ENCODE results near the gene SH2D4B.
"Not testable (repeated sequence)": the region's sequence is repeated elsewhere in the genome, so short reads cannot be mapped to it uniquely, and the experiment has no call there.

SH2D4B gene

GRCh38 chr10:80526218-80526617 is 11.5 kb upstream of the SH2D4B start:
- no peak overlapping the region for H3K4me3 Mint-ChIP-seq

GRCh38 chr10:80526742-80527141 is 11.0 kb upstream of the SH2D4B start:
- Mint-ChIP-seq H3K27ac (no peak overlapping the region), H3K4me3 (no peak overlapping the region), H3K4me1 (peaks cover 12 to 33% of the 10 kb centered on the region in 2 donors), H3K9me3 (no peaks in the 10 kb centered on the region), H3K27me3 (no peaks in the 10 kb centered on the region), H3K36me3 (no peaks in the 10 kb centered on the region)
- no peak for ATAC-seq (replicated peaks)
- DNase-seq, result no peak

More at GRCh38 chr10:80526218-80526617, 11.5 kb upstream of the SH2D4B start:
- peaks cover 12 to 33% of the 10 kb centered on the region in 2 donors for H3K4me1 Mint-ChIP-seq
- H3K9me3 Mint-ChIP-seq, result no peaks in the 10 kb centered on the region
- DNase-seq (no peak), ATAC-seq (replicated peaks) (no peak)
- no peaks in the 10 kb centered on the region for H3K36me3 Mint-ChIP-seq
- no peaks in the 10 kb centered on the region for H3K27me3 Mint-ChIP-seq
- no peak overlapping the region for H3K27ac Mint-ChIP-seq

- H3K9me3 Mint-ChIP-seq, result no peaks in the 10 kb centered on the region
- no peak overlapping the region for H3K4me3 Mint-ChIP-seq
- H3K36me3 Mint-ChIP-seq, result no peaks in the 10 kb centered on the region
- peaks cover 10 to 33% of the 10 kb centered on the region in 2 donors for H3K4me1 Mint-ChIP-seq
- ATAC-seq (replicated peaks) (peak; percentile 33 to 38), DNase-seq (no peak)
- H3K27ac Mint-ChIP-seq, result peak overlapping the region; percentile 37
- H3K27me3 Mint-ChIP-seq, result no peaks in the 10 kb centered on the region
These were observed 9.5 kb upstream of the SH2D4B start for GRCh38 chr10:80528185-80528700.

- no peak for DNase-seq
- H3K36me3 Mint-ChIP-seq, result no peaks in the 10 kb centered on the region
- no peak for ATAC-seq (replicated peaks)
- peaks cover 6 to 28% of the 10 kb centered on the region in 2 donors for H3K4me1 Mint-ChIP-seq
- H3K27ac Mint-ChIP-seq, result peak overlapping the region; percentile 51
- H3K4me3 Mint-ChIP-seq, result no peak overlapping the region
- no peaks in the 10 kb centered on the region for H3K9me3 Mint-ChIP-seq
- no peaks in the 10 kb centered on the region for H3K27me3 Mint-ChIP-seq
These were observed 8.8 kb upstream of the SH2D4B start for GRCh38 chr10:80528901-80529300.

- no peak overlapping the region for H3K4me3 Mint-ChIP-seq
- ATAC-seq (replicated peaks) (peak; percentile 38 to 40), DNase-seq (no peak)
- H3K9me3 Mint-ChIP-seq, result no peaks in the 10 kb centered on the region
- peaks cover 5 to 25% of the 10 kb centered on the region in 2 donors for H3K4me1 Mint-ChIP-seq
- H3K27ac Mint-ChIP-seq, result no peak overlapping the region
- no peaks in the 10 kb centered on the region for H3K36me3 Mint-ChIP-seq
- no peaks in the 10 kb centered on the region for H3K27me3 Mint-ChIP-seq
These were observed 8.1 kb upstream of the SH2D4B start for GRCh38 chr10:80529604-80530003.

GRCh38 chr10:80530251-80530650 is 7.5 kb upstream of the SH2D4B start:
- Mint-ChIP-seq H3K4me1 (peaks cover 5 to 25% of the 10 kb centered on the region in 2 donors), H3K27me3 (no peaks in the 10 kb centered on the region), H3K4me3 (no peak overlapping the region), H3K36me3 (no peaks in the 10 kb centered on the region), H3K9me3 (no peaks in the 10 kb centered on the region), H3K27ac (no peak overlapping the region)
- DNase-seq, result no peak
- peak; percentile 83 to 89 for ATAC-seq (replicated peaks)

- ATAC-seq (replicated peaks), result no peak
- H3K27ac Mint-ChIP-seq, result no peak overlapping the region
- DNase-seq, result no peak
- peaks cover 7 to 31% of the 10 kb centered on the region in 2 donors for H3K4me1 Mint-ChIP-seq
- no peaks in the 10 kb centered on the region for H3K27me3 Mint-ChIP-seq
- no peaks in the 10 kb centered on the region for H3K9me3 Mint-ChIP-seq
- peaks cover 0 to 3% of the 10 kb centered on the region in 2 donors for H3K36me3 Mint-ChIP-seq
- no peak overlapping the region for H3K4me3 Mint-ChIP-seq
These were observed 6.9 kb upstream of the SH2D4B start for GRCh38 chr10:80530816-80531215.

- no peak overlapping the region for H3K27ac Mint-ChIP-seq
- H3K4me3 Mint-ChIP-seq, result no peak overlapping the region
- peaks cover 11 to 42% of the 10 kb centered on the region in 2 donors for H3K4me1 Mint-ChIP-seq
- no peaks in the 10 kb centered on the region for H3K9me3 Mint-ChIP-seq
- H3K27me3 Mint-ChIP-seq, result no peaks in the 10 kb centered on the region
- no peak for DNase-seq
- ATAC-seq (replicated peaks), result no peak
- H3K36me3 Mint-ChIP-seq, result peaks cover 0 to 3% of the 10 kb centered on the region in 2 donors
These were observed 5.1 kb upstream of the SH2D4B start for GRCh38 chr10:80532571-80532970.

GRCh38 chr10:80534059-80534458 is 3.6 kb upstream of the SH2D4B start:
- H3K4me1 Mint-ChIP-seq, result peaks cover 15 to 41% of the 10 kb centered on the region in 2 donors
- H3K27me3 Mint-ChIP-seq; H3K27ac Mint-ChIP-seq; H3K4me3 Mint-ChIP-seq; DNase-seq; H3K9me3 Mint-ChIP-seq; H3K36me3 Mint-ChIP-seq; ATAC-seq (replicated peaks): not testable (repeated sequence)

- not testable (repeated sequence) for H3K27ac Mint-ChIP-seq; ATAC-seq (replicated peaks); H3K27me3 Mint-ChIP-seq; H3K9me3 Mint-ChIP-seq; H3K36me3 Mint-ChIP-seq; DNase-seq; H3K4me3 Mint-ChIP-seq
- H3K4me1 Mint-ChIP-seq, result peaks cover 19 to 40% of the 10 kb centered on the region in 2 donors
These were observed 3.1 kb upstream of the SH2D4B start for GRCh38 chr10:80534646-80535045.

GRCh38 chr10:80535671-80536360 is 1.9 kb upstream of the SH2D4B start:
- H3K9me3 Mint-ChIP-seq, result no peaks in the 10 kb centered on the region
- H3K27ac Mint-ChIP-seq, result peak overlapping the region; percentile 96
- no peaks in the 10 kb centered on the region for H3K27me3 Mint-ChIP-seq
- DNase-seq (peak; percentile 75), ATAC-seq (replicated peaks) (peak; percentile 85 to 90)
- peaks cover 25 to 43% of the 10 kb centered on the region in 2 donors for H3K4me1 Mint-ChIP-seq
- peak overlapping the region; percentile 86 to 90 for H3K4me3 Mint-ChIP-seq
- peaks cover 0 to 3% of the 10 kb centered on the region in 2 donors for H3K36me3 Mint-ChIP-seq

- Mint-ChIP-seq H3K4me3 (peak overlapping the region; percentile 86 to 90), H3K27me3 (no peaks in the 10 kb centered on the region), H3K9me3 (no peaks in the 10 kb centered on the region), H3K27ac (peak overlapping the region; percentile 96), H3K4me1 (peaks cover 30 to 49% of the 10 kb centered on the region in 2 donors), H3K36me3 (peaks cover 0 to 3% of the 10 kb centered on the region in 2 donors)
- no peak for DNase-seq
- no peak for ATAC-seq (replicated peaks)
These were observed 1.3 kb upstream of the SH2D4B start for GRCh38 chr10:80536361-80536835.

- no peak for DNase-seq
- Mint-ChIP-seq H3K36me3 (peaks cover 0 to 3% of the 10 kb centered on the region in 2 donors), H3K9me3 (no peaks in the 10 kb centered on the region), H3K4me3 (no peak overlapping the region), H3K27me3 (no peaks in the 10 kb centered on the region), H3K4me1 (peaks cover 37 to 57% of the 10 kb centered on the region in 2 donors), H3K27ac (peak overlapping the region; percentile 65)
- no peak for ATAC-seq (replicated peaks)
These were observed 491 bp upstream of the SH2D4B start for GRCh38 chr10:80537086-80537735.

GRCh38 chr10:80538481-80539185 is 931 bp downstream of the SH2D4B start:
- Mint-ChIP-seq H3K36me3 (peaks cover 0 to 3% of the 10 kb centered on the region in 2 donors), H3K9me3 (no peaks in the 10 kb centered on the region), H3K4me1 (peaks cover 41 to 64% of the 10 kb centered on the region in 2 donors), H3K4me3 (no peak overlapping the region), H3K27me3 (no peaks in the 10 kb centered on the region), H3K27ac (no peak overlapping the region)
- ATAC-seq (replicated peaks) (no peak), DNase-seq (no peak)
